Measurements from ENCODE around the gene HTT-AS.
"Not testable (repeated sequence)": the region's sequence is repeated elsewhere in the genome, so short reads cannot be mapped to it uniquely, and the experiment has no call there.

Gene HTT-AS

DNA sequence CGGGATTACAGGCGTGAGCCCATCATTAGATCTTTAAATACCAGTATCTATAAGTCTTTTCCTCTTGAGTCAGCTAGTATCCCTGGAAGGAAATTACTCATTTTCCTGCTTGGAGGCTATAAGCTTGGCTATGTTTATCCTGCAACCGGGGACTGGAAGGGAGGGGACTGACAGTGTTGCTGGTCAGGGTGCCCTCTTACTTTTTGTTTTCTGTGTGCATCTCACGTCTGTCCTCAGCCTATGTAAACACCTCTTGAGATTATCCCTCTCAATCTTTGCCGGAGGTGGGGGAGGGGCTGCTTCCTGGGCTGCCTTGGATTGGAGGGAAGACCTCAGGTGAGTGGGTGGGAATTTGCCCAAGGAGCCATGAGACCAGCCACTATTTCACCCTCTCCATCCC, 37.1 kb upstream of the HTT-AS start:
- in situ Hi-C loops (cut with HindIII; ENCODE audit: low pct_unique_long_range_greater_than_20kb, low sequenced_read_pairs): no loop called here
- TF ChIP-seq JUND (IDR thresholded peaks at IDR 0.05; ENCODE audit: low read depth): peak; percentile 64; the same call in 1 of the 2 replicates

DNA sequence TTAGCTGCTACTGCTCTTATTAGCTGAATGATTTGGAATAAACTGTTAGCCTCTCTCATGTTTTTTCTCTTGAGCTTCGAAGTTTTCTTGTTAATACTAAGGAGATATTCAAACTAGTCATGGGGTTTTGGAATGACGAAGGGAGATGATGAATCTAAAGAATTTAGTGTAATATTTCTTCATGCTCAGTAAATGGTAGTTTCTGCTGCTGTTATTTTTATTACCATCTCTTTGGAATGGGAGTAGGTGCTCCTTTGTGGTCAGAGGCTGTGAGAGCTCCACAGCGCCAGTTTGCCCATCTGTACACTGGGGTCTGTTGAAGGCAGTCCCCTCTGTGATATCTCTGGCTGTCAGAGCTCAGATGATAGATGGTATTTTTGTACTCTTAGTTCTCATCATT, 33.9 kb upstream of the HTT-AS start:
- TF ChIP-seq JUND (IDR thresholded peaks at IDR 0.05; ENCODE audit: low read depth): no peak
- no peak for DNase-seq (ENCODE audit: low read depth in 1 of 2, low spot score in 1 of 2)
- in situ Hi-C loops (cut with HindIII; ENCODE audit: low pct_unique_long_range_greater_than_20kb, low sequenced_read_pairs): no loop called here

More for the DNA sequence above, 37.1 kb upstream of the HTT-AS start:
- peak in 1 of 2 experiments; percentile 99 for DNase-seq (ENCODE audit: low read depth in 1 of 2, low spot score in 1 of 2)

DNA sequence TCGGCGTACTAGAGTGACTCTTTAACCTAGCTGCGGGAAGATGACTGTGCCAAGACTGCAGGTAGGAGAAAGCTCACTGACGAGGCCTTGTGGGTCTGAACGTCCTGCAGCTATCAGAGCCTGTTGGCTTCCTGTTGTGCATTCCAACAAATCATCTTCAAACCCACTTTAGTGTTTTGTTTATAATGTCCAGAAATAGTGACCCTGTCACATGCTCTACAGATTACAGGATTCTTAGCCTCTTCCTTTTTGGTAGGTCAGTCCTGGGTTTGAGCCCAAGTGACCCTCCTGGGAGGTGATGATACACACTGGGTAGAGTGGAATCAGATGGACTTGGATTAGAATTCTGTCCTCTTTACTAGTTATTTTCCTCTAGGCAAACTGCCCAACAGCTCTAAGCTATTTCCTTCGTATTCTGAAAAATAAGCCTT, 33.4 kb upstream of the HTT-AS start:
- TF ChIP-seq JUND (IDR thresholded peaks at IDR 0.05; ENCODE audit: low read depth): no peak
- in situ Hi-C loops (cut with HindIII; ENCODE audit: low pct_unique_long_range_greater_than_20kb, low sequenced_read_pairs): no loop called here
- no peak for DNase-seq (ENCODE audit: low read depth in 1 of 2, low spot score in 1 of 2)

DNA sequence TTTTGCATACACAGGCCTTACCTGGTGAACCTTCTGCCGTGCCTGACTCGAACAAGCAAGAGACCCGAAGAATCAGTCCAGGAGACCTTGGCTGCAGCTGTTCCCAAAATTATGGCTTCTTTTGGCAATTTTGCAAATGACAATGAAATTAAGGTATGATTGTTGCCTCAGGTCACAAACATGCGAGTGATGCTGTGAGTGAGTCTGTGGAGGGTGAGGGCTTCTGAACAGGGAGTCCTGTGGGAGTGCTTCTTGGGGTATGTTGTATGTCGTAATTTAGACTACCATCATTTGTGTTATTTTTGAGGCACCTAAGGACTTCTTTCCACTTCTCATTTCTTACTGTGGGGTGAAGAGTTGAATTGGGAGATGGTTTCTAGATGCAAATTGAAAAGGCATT, 32.9 kb upstream of the HTT-AS start:
- in situ Hi-C loops (cut with HindIII; ENCODE audit: low pct_unique_long_range_greater_than_20kb, low sequenced_read_pairs): no loop called here
- no peak for DNase-seq (ENCODE audit: low read depth in 1 of 2, low spot score in 1 of 2)
- TF ChIP-seq JUND (IDR thresholded peaks at IDR 0.05; ENCODE audit: low read depth): no peak

DNA sequence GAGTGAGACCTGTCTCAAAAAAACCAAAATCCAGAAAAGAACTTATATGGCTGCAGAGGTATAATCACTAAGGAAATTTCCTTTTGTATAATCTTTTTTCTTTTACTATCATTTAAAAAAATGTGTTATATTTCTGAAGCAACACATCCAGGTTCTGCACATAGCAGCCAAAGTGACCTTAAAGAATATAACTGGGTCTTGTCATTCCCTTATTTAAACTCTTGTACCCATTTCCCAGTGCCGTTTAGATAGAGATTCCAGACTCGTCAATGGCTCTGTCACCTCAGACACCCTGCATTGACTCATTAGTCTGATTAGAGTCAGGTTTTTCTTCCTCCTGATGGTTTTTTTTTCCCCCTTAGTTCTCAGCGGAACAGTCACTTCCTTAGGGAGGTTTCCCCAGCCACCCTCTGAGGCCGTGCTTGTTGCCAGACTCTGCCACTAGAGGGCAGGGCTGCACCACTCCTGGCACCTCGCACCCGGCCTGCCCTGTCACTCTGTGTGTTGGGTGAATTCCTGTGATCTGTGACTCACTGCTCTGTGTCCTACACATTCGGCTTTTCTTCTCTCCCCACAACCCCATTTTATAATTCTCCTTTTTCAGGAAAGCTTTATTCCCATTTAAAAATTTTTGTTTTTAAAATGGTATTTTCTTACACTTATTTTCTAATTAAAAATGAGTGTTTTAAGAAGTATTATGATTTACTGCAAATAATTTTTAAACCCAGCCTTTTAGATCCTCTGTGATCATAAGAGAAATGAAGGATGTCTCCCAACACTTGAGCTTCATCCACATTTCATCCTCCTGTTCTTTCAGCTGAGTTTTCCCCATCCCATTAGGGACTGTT, 32.2 kb upstream of the HTT-AS start:
- peak; percentile 86 to 88 for DNase-seq (ENCODE audit: low read depth in 1 of 2, low spot score in 1 of 2)
- in situ Hi-C loops (cut with HindIII; ENCODE audit: low pct_unique_long_range_greater_than_20kb, low sequenced_read_pairs): no loop called here
- TF ChIP-seq JUND (IDR thresholded peaks at IDR 0.05; ENCODE audit: low read depth): no peak

DNA sequence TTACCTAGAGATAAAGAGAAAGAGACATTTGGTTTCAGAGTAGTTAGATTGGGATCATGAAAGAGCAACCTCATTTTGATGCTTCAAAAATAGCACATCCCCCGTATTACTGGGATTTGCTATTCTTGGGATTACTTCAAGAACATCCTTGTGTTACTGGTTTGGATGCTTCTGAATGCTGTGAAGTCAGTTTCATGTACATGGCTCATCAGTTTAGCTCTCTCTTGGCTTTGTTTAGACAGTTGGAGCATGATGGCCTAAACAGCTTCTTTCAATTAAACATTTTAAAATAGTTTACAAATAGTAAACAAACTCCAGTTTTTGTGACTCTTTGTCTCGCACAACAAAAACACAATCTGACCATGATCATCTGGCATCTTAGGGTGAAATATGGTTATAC, 24.0 kb upstream of the HTT-AS start:
- DNase-seq (ENCODE audit: low read depth in 1 of 2, low spot score in 1 of 2): no peak
- no peak for TF ChIP-seq JUND (IDR thresholded peaks at IDR 0.05; ENCODE audit: low read depth)
- in situ Hi-C loops (cut with HindIII; ENCODE audit: low pct_unique_long_range_greater_than_20kb, low sequenced_read_pairs): no loop called here

DNA sequence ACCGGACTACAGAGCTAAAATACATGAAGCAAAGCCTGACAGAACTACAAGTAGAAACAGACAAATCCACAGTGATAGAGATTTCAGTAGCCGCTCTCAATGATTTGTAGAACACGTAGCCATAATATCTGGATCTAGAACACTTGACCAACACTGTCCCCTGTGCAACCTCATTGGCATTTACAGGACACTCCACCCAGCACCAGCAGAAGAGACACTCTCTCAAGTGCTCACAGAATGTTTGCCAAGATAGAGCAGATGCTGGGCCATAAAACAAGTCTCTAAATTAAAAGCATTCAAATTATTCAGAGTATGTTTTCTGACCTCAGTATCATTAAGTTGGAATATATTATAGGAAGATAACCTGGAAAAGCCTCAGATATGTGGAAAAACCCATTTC, 21.9 kb upstream of the HTT-AS start:
- in situ Hi-C loops (cut with HindIII; ENCODE audit: low pct_unique_long_range_greater_than_20kb, low sequenced_read_pairs): no loop called here
- no peak for TF ChIP-seq JUND (IDR thresholded peaks at IDR 0.05; ENCODE audit: low read depth)

DNA sequence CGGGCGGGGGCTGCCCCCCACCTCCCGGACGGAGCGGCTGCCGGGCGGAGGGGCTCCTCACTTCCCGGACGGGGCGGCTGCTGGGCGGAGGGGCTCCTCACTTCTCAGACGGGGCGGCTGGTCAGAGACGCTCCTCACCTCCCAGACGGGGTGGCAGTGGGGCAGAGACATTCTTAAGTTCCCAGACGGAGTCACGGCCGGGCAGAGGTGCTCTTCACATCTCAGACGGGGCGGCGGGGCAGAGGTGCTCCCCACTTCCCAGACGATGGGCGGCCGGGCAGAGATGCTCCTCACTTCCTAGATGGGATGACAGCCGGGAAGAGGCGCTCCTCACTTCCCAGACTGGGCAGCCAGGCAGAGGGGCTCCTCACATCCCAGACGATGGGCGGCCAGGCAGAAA, 20.4 kb upstream of the HTT-AS start:
- DNase-seq (ENCODE audit: low read depth in 1 of 2, low spot score in 1 of 2); in situ Hi-C loops (cut with HindIII; ENCODE audit: low pct_unique_long_range_greater_than_20kb, low sequenced_read_pairs): not testable (repeated sequence)

More for the DNA sequence above, 21.9 kb upstream of the HTT-AS start:
- no peak for DNase-seq (ENCODE audit: low read depth in 1 of 2, low spot score in 1 of 2)

DNA sequence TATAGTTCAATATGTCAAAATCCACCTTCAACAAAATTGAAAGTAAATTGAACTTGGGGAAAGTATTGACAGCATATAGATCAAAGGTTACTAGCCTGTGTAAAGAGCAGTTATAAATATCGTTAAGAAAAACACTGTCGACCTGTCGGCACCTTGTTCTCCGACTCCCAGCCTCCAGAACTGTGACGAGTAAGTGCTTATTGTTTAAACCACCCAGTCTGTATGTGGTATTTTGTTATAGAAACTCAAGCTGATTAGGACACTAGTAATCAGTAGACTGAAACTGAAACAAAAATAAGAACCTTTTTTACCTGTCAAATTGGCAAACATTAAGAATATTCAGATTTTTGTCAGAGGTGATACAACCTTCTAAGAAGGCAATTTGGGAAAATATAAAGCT, 17.1 kb upstream of the HTT-AS start:
- in situ Hi-C loops (cut with HindIII; ENCODE audit: low pct_unique_long_range_greater_than_20kb, low sequenced_read_pairs): no loop called here
- no peak for TF ChIP-seq JUND (IDR thresholded peaks at IDR 0.05; ENCODE audit: low read depth)
- no peak for DNase-seq (ENCODE audit: low read depth in 1 of 2, low spot score in 1 of 2)

DNA sequence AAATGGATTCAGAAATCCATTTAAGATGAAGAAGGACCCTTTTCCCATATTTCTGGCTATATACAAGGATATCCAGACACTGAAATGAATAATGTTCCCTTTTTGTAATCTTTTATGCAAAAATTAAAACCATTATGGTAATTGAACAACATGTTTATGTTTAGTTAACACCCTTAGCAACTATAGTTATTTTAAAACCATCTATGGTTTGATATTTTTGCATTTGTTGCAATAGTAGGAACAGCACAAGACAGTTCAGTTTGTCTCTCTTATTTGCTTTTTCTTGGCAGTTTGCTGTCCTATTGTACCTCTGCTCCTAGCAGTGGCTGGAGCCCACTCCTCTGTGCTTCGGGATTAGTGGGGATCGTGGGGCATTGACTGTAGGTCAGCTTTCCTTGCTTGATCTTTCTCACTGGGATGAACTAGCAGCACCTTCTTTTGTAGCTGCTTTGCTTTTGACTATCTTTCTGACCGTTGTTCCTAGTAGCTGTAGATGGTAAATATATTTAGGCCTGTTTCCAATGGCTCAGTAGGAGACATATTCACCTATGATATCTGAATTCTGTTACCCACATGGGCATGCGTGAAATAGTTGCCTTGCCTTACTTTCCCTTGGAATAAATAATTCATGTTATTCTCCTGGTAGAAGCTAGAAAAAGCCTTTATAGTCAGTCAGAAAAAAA, 12.9 kb upstream of the HTT-AS start:
- in situ Hi-C loops (cut with HindIII; ENCODE audit: low pct_unique_long_range_greater_than_20kb, low sequenced_read_pairs): no loop called here
- TF ChIP-seq JUND (IDR thresholded peaks at IDR 0.05; ENCODE audit: low read depth): no peak
- DNase-seq (ENCODE audit: low read depth in 1 of 2, low spot score in 1 of 2): no peak

DNA sequence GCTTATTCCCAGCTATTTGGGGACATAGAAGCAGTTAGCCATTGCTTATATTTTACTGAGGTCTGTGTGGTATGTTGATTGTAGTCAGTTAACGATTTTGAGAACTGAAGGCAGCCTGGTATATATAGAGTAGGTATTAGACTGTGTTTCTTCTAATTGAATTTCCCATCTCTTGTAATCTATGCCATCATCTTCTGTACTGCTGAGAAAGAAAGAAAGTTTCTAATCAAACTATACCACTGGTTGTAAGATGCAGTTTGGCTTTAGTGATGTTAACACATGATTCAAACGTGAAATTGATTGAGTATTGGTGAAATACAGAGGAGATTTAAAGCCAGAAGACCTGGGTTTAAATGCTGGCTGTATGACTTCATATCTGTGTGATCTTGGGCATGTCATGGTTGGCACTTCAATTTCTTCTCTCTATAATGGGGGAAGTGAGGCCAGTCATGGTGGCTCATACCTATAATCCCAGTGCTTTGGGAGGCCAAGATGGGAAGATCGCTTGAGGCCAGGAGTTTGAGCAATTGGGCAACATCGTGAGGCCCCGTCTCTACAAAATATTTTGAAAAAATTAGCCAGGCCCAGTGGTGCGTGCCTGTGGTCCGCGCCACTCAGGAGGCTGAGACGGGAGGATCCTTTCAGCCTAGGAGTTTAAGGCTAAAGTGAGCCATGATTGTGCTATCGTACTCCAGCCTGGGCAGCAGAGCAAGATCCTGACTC, 11.8 kb upstream of the HTT-AS start:
- DNase-seq (ENCODE audit: low read depth in 1 of 2, low spot score in 1 of 2): no peak
- in situ Hi-C loops (cut with HindIII; ENCODE audit: low pct_unique_long_range_greater_than_20kb, low sequenced_read_pairs): no loop called here
- TF ChIP-seq JUND (IDR thresholded peaks at IDR 0.05; ENCODE audit: low read depth): no peak

DNA sequence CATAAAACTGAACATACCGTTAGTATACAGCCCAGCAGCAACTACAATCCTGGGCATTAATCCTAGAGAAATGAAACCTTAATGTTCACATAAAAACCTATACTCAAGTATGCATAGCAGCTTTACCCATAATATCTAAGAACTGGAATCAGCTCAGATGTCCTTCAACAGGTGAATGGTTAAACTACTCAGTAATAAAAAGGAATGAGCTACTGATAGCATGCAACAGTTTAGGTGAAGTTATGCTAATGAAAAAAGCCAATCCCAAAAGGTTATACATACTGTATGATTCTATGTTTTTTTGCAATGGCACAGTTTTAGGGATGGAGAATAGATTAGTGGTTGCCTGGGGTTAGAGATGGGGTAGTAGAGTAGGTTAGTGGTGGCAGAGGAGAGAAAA, 9.4 kb upstream of the HTT-AS start:
- in situ Hi-C loops (cut with HindIII; ENCODE audit: low pct_unique_long_range_greater_than_20kb, low sequenced_read_pairs): no loop called here
- no peak for TF ChIP-seq JUND (IDR thresholded peaks at IDR 0.05; ENCODE audit: low read depth)
- DNase-seq (ENCODE audit: low read depth in 1 of 2, low spot score in 1 of 2): no peak

Data from T47D (cell line).